DMS153 treated with DMSO at 0.1 percent for 48 hours (cell line): ENCODE results near the gene FAM53A.
"Not testable (repeated sequence)": the region's sequence is repeated elsewhere in the genome, so short reads cannot be mapped to it uniquely, and the experiment has no call there.

Experiments used
- DNase-seq: peaks from one replicate; lab custom pipeline; 2025; ENCODE audit not compliant: unreplicated experiment; lab: John Stamatoyannopoulos, UW

The FAM53A gene

DNA sequence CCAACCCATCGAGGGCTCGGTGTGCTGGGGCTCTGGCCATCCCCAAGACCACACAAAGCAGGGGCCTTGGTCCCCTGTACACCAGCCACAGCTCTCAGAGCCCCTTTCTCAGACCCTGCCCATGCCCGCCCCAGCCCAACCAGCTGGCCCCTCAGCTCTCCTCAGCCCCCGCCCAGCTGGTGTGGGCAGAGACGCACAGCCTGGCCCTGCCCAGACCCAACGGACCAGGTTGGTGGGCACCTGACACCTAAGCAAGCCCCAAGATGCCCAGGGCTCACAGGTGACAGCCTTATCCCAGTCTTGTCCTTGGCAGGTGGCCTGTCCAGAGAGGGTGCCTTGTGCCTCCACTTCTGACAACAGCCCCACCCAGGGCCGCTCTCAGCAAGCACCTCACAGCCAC lies 42.4 kb downstream of the FAM53A start:
- no peak for DNase-seq

DNA sequence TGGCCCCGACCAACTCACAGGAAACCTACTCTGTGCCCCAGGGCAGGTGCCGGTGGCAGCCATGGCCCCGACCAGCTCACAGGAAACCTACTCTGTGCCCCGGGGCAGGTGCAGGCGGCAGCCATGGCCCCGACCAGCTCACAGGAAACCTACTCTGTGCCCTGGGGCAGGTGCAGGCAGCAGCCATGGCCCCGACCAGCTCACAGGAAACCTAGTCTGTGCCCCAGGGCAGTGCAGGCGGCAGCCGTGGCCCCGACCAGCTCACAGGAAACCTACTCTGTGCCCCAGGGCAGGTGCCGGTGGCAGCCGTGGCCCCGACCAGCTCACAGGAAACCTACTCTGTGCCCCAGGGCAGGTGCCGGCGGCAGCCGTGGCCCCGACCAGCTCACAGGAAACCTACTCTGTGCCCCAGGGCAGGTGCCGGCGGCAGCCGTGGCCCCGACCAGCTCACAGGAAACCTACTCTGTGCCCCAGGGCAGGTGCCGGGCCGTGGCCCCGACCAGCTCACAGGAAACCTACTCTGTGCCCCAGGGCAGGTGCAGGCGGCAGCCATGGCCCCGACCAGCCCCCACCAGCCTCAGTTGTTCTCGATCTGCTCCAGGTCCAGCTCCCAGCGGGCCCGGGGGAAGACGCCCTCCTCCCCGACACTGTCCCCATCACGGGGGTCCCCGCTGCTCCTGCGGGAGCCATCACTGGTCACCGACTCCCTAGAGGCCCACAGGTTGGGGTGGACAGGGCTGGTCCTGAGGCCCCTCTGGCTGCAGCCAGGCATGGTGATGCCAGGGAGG lies 43.2 kb downstream of the FAM53A start:
- not testable (repeated sequence) for DNase-seq

GRCh38 chr4:1640190-1640589 lies 43.9 kb downstream of the FAM53A start:
- DNase-seq, result no peak

DNA sequence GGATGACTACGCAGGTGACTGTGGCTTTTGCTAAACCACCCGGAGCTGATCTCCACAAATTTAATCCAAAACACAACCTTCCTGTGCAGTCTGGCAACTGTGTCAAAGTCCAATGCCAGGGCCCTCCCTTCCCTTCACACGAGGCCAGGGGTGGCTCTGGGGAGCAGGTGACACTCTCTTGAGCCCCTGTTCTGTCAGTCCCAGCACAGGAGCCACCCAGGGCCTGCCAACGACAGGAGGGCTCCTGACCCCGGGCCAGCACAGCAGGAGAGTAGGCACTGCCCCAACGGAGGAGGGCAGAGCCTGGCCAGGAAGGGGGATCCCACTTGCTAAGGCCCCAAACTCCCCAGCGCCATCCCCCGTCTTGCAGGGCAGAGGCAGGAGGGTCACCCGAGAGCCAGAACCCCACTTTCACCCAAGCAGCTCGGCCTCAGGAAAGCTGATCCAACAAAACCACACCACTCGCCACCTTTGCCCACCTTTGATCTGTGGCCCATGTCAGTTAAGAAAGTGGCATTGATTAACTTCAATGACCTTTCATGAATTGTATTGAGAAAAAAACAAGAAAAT lies 44.7 kb downstream of the FAM53A start:
- DNase-seq, result no peak

DNA sequence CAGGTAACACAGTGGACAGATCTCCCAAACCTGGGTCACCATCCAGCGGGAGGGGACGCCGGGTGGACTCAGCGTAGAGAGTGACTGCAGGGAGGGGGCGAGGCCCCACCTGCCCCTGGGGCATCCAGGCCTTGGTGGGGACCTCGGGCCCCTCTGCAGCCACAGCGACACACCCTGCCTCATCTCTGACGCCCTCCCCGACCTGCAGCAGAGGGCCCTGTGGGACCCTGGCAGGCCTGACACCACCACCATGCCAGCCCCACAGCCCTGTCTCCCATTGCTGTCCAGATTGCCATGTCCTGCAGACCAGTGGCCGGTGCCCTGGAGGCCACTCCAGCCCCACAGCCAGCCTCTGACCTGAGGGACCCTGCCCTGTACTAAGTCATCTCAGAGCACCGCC lies 45.2 kb downstream of the FAM53A start:
- no peak for DNase-seq

DNA sequence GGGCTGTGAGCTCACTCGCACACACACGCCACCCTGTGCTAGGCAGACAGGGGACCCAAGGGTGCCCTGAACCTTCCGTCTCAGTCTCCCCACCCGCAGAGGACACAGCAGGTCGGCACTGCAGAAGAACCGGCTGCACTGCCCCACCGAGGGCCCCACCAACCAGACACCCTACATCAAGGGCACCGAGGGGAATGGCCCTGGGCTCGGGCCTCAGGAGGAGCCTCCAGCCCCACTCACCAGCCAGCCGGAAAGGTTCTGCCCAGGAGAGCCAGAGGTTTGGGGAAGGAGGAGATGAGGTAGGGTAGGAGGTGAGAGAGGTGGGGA lies 45.9 kb downstream of the FAM53A start:
- no peak for DNase-seq

DNA sequence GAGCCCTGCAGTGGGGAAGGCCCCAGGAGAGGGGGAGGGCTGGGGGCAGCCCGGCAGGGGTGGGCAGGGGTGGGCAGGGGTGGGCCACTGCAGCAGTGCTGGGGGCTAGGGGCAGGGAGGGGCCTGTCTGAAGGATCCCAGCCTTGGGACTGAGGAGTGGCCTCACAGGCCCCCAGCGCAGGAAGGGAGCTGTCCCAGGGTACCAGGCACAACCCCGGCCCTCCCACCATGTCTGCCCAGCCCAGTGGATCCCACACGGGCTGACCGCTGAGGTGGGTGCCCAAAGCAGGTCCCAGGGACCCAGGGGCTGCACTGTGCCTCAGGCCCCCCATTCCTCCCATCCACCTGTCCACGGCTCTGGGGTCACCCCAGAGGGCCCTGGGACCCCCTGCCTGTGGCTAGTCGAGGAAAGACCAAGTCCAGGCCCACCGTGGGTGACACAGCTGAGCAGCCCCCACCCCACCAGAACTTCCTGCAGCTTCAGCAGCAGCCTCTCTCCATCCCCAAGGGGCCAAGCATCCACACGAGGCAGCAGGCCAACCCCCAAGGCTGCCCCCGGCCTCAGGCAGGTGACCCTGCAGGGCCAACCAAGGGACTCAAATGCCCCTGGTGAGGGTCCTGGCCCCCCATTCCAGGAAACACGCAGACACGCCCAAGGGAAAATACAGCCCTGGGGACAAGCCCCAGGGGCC lies 46.4 kb downstream of the FAM53A start:
- DNase-seq, result no peak

DNA sequence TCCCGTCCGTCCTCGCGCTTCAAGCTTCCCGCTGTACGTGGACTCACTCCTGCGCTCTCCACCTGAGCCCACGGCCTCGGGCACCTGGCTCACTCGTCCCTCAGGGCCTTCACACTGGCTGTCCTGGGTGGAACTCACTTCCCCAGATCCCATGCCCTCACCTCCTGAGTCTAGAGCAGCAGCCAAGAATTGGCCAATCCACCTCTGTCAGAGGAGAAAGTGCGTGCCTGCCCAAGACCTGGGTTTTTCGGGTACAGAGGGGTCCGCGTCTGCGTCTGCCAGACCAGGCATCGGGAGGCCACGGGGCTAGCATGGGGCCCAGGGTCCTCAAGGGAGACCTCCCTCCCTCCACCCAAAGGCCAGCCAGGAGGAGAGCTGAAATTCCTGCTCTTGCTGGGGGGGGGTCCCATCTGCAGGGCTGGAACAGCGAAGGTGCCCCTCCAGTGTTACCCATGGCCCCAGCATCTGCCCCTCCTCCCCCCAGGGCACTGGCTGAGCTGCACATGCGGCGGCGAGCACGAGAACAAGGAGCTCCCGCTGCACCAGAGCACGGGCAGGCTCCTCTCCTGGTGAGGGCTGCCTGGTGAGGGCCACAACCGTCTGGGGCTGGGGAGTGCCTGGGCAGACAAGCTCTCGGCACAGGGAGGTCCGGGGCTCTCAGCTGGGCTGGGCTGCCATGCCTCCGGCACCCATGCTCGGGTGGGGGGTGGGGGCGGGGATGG lies 47.5 kb downstream of the FAM53A start:
- no peak for DNase-seq

- DNase-seq, result no peak
Observed at GRCh38 chr4:1635464-1635863, 48.6 kb downstream of the FAM53A start.

GRCh38 chr4:1633993-1634392 lies 50.1 kb downstream of the FAM53A start:
- DNase-seq, result no peak

DNA sequence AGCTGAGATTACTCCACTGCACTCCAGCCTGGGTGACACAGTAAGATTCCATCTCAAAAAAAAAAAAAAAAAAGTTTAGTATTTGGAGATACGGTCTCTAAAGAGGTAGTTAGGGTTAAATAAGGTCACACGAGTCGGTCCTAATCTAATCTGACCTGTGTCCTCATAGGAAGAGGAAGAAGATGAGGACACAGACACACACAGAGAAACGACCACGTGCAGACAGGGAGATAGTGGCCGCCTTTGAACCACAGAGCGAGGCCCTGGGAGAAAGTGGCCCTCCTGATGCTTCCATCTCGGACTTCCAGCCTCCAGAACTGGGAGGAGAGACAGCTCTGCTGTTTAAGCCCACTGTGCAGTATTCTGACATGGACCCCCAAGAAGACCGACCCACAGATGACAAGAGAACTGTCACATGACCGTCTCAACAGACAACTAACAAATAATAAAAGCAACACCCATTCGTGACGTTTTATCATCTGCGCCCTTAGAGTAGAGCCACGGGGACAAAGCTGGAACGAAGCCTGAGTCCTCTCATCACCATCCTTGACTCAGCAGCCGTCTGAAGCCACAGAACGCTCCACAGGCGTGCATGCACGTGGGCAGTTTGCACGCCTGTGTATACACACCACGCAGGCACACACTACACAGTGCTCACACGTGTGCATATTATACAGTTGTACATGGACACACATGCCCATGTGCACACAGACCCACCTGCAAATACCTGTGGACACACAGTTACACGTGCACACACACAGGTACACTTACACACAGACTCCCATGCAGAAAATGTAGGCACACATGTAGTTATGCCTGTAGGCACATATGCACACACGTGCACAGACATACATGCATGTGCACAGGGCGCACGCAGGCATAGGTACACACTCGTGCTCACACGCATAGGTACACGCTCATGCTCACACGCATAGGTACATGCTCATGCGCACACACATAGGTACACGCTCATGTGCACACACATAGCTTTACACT lies 51.7 kb downstream of the FAM53A start:
- no peak for DNase-seq

- no peak for DNase-seq
Observed at GRCh38 chr4:1631136-1631535, 53.0 kb downstream of the FAM53A start.

DNA sequence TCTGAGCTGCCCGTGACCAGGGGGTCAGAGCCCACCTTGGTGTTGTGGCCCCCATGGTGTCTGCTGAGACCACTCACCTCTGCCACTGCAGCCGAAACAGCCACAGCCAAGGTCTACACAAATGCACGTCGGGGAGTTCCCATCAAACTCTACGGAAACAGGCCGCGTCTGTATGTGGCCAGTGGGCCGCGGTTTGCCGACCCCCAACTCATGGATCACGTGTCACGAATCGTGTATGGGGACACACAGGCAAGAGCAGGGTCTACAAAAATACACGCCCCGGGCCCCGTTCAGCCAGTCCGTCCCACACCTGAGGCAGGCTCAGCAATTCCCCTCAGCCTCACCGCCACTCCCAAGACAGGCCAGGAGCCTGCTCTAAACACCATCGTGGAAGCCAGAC lies 53.8 kb downstream of the FAM53A start:
- no peak for DNase-seq

DNA sequence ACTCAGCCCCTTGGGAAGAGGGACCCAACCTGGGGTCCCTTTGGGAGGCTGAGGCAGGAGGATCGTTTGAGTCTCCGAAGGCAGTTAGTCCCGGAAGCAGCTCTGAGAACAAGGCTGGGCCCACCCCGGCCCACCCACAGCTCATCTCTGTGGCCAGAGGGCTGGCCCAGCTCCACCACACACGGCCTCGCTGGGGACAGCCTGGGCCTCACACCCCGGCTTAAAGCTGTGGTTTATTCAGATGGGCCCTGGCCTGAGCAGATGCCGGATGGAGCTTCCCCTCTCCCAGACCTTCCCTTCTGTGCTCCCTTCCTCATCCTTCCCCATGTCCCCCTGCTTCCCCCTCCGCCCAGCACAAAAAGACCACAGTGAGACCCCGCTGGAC lies 54.4 kb downstream of the FAM53A start:
- no peak for DNase-seq

DNA sequence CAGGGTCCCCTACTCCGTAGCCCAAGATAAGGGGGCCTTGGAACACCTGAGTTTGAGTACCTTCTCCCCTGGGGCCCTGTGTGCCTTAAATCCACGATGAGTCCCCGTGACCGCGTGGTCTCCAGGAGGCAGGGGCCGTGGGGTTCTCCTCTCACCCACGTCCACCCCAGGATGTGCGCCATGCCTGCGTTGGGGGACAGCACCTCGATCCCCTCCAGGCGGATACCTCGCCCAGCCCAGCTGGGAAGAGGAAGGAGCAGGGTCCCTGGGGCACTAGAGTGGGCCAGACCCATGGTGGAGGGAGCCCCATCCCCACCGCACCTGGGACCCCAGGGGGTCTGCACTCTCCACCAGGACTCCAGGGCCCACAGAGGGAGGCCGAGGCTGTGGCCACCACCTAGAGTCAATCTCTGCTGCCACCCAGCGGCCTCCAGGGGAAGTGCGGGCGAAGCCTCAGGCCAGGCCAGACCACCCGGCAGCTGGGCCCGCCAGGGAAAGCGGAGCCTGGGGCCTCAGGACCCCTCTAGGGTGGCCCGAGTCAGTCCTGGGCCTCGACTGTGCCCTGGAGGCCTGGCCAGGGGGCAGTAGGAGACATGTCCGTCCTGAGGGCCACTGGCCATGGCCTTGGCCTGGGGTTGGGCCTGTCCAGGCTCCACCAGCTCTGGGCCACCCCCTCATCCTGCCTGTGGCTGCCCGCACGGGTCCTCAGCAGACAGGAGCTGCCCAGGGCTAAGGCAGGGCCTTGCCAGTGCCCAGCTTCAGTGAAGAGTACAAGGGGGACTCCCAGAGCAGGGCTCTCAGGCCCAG lies 55.0 kb downstream of the FAM53A start:
- no peak for DNase-seq

GRCh38 chr4:1627417-1628313 lies 56.4 kb downstream of the FAM53A start:
- no peak for DNase-seq

GRCh38 chr4:1626941-1627340 lies 57.2 kb downstream of the FAM53A start:
- no peak for DNase-seq

GRCh38 chr4:1626151-1626550 lies 58.0 kb downstream of the FAM53A start:
- DNase-seq, result no peak

DNA sequence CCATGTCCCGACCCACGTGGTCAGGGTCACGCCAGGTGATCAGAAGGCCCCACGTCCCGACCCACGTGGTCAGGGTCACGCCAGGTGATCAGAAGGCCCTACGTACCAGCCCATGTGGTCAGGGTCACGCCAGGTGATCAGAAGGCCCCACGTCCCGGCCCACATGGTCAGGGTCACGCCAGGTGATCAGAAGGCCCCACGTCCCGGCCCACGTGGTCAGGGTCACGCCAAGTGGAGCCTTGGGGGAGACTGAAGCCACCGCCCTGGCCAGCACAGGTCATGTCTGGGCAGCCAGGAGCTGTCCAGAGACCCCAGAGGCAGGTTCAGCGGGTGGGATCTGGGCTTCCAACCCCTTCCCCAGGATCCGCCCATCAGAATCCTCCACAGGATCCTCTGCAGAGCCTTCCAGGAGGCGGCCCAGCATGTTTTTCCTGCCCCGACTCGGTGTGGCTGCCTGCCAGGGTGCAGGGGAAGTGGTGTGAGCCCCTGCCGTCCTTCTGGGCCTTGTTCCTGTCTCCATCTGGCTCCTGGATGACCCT lies 58.4 kb downstream of the FAM53A start:
- DNase-seq, result no peak
